HUES6 (cell line): ENCODE data around the gene ATP1A1.

ENCODE experiments used
- H3K27ac ChIP-seq: 2 replicates; pipeline ENCODE4 v1.7.0; 2013; ENCODE audit warnings: low read depth, mild to moderate bottlenecking, low read length, inconsistent platforms
- H3K27me3 ChIP-seq: 2 replicates; pipeline ENCODE4 v1.6.1; 2013; ENCODE audit warnings: low read length; ENCODE audit not compliant: control insufficient read depth, insufficient read depth
- H3K36me3 ChIP-seq: 2 replicates; pipeline ENCODE4 v1.6.1; 2013; ENCODE audit warnings: low read length; ENCODE audit not compliant: control insufficient read depth, insufficient read depth
- H3K4me1 ChIP-seq: 2 replicates; pipeline ENCODE4 v1.6.1; 2013; ENCODE audit warnings: low read length; ENCODE audit not compliant: control insufficient read depth, insufficient read depth
- H3K4me3 ChIP-seq: 2 replicates; pipeline ENCODE4 v1.5.1; 2013; ENCODE audit warnings: low read depth, low read length
- H3K9ac ChIP-seq: one replicate; pipeline ENCODE4 v1.6.1; 2013; ENCODE audit warnings: mild to moderate bottlenecking, low read length
- H3K9me3 ChIP-seq: 2 replicates; pipeline ENCODE4 v1.6.1; 2013; ENCODE audit warnings: low read depth, low read length; ENCODE audit not compliant: control insufficient read depth, insufficient read depth

ATP1A1 gene

GRCh38 chr1:116393792-116394191, 20.7 kb downstream of the ATP1A1 start:
- H3K27ac ChIP-seq: no peak overlapping the region

GRCh38 chr1:116394270-116394669, 21.2 kb downstream of the ATP1A1 start:
- Histone ChIP-seq H3K27ac (no peak overlapping the region), H3K4me3 (no peak overlapping the region), H3K4me1 (peaks cover 14% of the 10 kb centered on the region), H3K9ac (no peak overlapping the region), H3K36me3 (peaks cover 100% of the 10 kb centered on the region), H3K27me3 (no peaks in the 10 kb centered on the region), H3K9me3 (no peaks in the 10 kb centered on the region; the same call in 1 of the 2 replicates)

More at GRCh38 chr1:116393792-116394191, 20.7 kb downstream of the ATP1A1 start:
- Histone ChIP-seq H3K4me3 (no peak overlapping the region), H3K9me3 (no peaks in the 10 kb centered on the region; the same call in 1 of the 2 replicates), H3K27me3 (no peaks in the 10 kb centered on the region), H3K36me3 (peaks cover 100% of the 10 kb centered on the region), H3K9ac (no peak overlapping the region), H3K4me1 (peaks cover 14% of the 10 kb centered on the region)

GRCh38 chr1:116396769-116397168, 23.7 kb downstream of the ATP1A1 start:
- H3K4me3 ChIP-seq: no peak overlapping the region
- peaks cover 100% of the 10 kb centered on the region for H3K36me3 ChIP-seq
- H3K27ac ChIP-seq: peak overlapping the region; percentile 72; the same call in 1 of the 2 replicates
- no peaks in the 10 kb centered on the region for H3K27me3 ChIP-seq
- peaks cover 14% of the 10 kb centered on the region for H3K4me1 ChIP-seq
- no peaks in the 10 kb centered on the region for H3K9me3 ChIP-seq
- no peak overlapping the region for H3K9ac ChIP-seq

GRCh38 chr1:116397728-116398127, 24.7 kb downstream of the ATP1A1 start:
- no peaks in the 10 kb centered on the region for H3K27me3 ChIP-seq
- H3K4me1 ChIP-seq: peaks cover 14% of the 10 kb centered on the region
- no peak overlapping the region for H3K9ac ChIP-seq
- H3K9me3 ChIP-seq: no peaks in the 10 kb centered on the region
- H3K36me3 ChIP-seq: peaks cover 100% of the 10 kb centered on the region
- no peak overlapping the region for H3K27ac ChIP-seq
- H3K4me3 ChIP-seq: no peak overlapping the region

GRCh38 chr1:116400780-116401179, 27.7 kb downstream of the ATP1A1 start:
- Histone ChIP-seq H3K9me3 (no peaks in the 10 kb centered on the region), H3K4me1 (peaks cover 14% of the 10 kb centered on the region), H3K27me3 (no peaks in the 10 kb centered on the region), H3K27ac (no peak overlapping the region), H3K36me3 (peaks cover 100% of the 10 kb centered on the region), H3K4me3 (no peak overlapping the region), H3K9ac (no peak overlapping the region)

- Histone ChIP-seq H3K36me3 (peaks cover 100% of the 10 kb centered on the region), H3K9ac (no peak overlapping the region), H3K9me3 (no peaks in the 10 kb centered on the region), H3K27me3 (no peaks in the 10 kb centered on the region), H3K4me3 (no peak overlapping the region), H3K27ac (no peak overlapping the region), H3K4me1 (peaks cover 12% of the 10 kb centered on the region)
Observed at GRCh38 chr1:116401646-116402176, 28.7 kb downstream of the ATP1A1 start.

- peaks cover 100% of the 10 kb centered on the region for H3K36me3 ChIP-seq
- no peaks in the 10 kb centered on the region for H3K9me3 ChIP-seq
- no peak overlapping the region for H3K27ac ChIP-seq
- no peak overlapping the region for H3K9ac ChIP-seq
- no peak overlapping the region for H3K4me3 ChIP-seq
- H3K27me3 ChIP-seq: no peaks in the 10 kb centered on the region
- H3K4me1 ChIP-seq: peaks cover 6% of the 10 kb centered on the region; the same call in 1 of the 2 replicates
Observed at GRCh38 chr1:116402333-116402732, 29.3 kb downstream of the ATP1A1 start.

GRCh38 chr1:116403496-116404136, 30.6 kb downstream of the ATP1A1 start:
- Histone ChIP-seq H3K4me3 (no peak overlapping the region), H3K27me3 (no peaks in the 10 kb centered on the region), H3K9ac (no peak overlapping the region), H3K4me1 (no peaks in the 10 kb centered on the region), H3K9me3 (no peaks in the 10 kb centered on the region), H3K36me3 (peaks cover 96% of the 10 kb centered on the region), H3K27ac (no peak overlapping the region)

- no peak overlapping the region for H3K4me3 ChIP-seq
- peaks cover 85% of the 10 kb centered on the region for H3K36me3 ChIP-seq
- no peak overlapping the region for H3K9ac ChIP-seq
- no peak overlapping the region for H3K27ac ChIP-seq
- H3K9me3 ChIP-seq: no peaks in the 10 kb centered on the region
- H3K4me1 ChIP-seq: no peaks in the 10 kb centered on the region
- H3K27me3 ChIP-seq: no peaks in the 10 kb centered on the region
Observed at GRCh38 chr1:116404699-116405098, 31.7 kb downstream of the ATP1A1 start.

- Histone ChIP-seq H3K27ac (no peak overlapping the region), H3K36me3 (peaks cover 77% of the 10 kb centered on the region), H3K4me1 (no peaks in the 10 kb centered on the region), H3K9ac (no peak overlapping the region), H3K27me3 (no peaks in the 10 kb centered on the region), H3K9me3 (no peaks in the 10 kb centered on the region), H3K4me3 (no peak overlapping the region)
Observed at GRCh38 chr1:116405241-116406135, 32.4 kb downstream of the ATP1A1 start.

GRCh38 chr1:116407033-116407432, 34.0 kb downstream of the ATP1A1 start:
- H3K9ac ChIP-seq: no peak overlapping the region
- H3K27me3 ChIP-seq: no peaks in the 10 kb centered on the region
- H3K27ac ChIP-seq: no peak overlapping the region
- no peaks in the 10 kb centered on the region for H3K4me1 ChIP-seq
- no peak overlapping the region for H3K4me3 ChIP-seq
- no peaks in the 10 kb centered on the region for H3K9me3 ChIP-seq
- H3K36me3 ChIP-seq: peaks cover 62% of the 10 kb centered on the region
